ENCODE measurements around the gene IFRD1.

GRCh38 chr7:112442210-112442609 lies 8.1 kb upstream of the IFRD1 start:
- TF ChIP-seq ZFP30 (CRISPR knock-in tag; IDR thresholded peaks at IDR 0.05) (no peak), TCF4 (CRISPR knock-in tag; IDR thresholded peaks at IDR 0.05; ENCODE audit: borderline replicate concordance) (no peak)

Measured in SK-N-SH treated with all-trans-retinoic acid at 6 μM for 48 hours (cell line).